AG08396 (cell line): ENCODE results near the gene PTPRS.
A peak's percentile ranks its signal among the peaks of the same experiment; 100 is the strongest.
"Not testable (repeated sequence)": the region's sequence is repeated elsewhere in the genome, so short reads cannot be mapped to it uniquely, and the experiment has no call there.

Experiments
- DNase-seq: peaks from one replicate; pipeline ENCODE4 v3.0.0; 2012; ENCODE audit warnings: low spot score, mixed read lengths

Gene PTPRS

GRCh38 chr19:5340637-5341447 is at the start of gene PTPRS:
PTPRS (minus strand) TSS chr19:5340812; CDS start chr19:5286140, 54,672 bp downstream.
- DNase-seq: peak; percentile 99

DNA sequence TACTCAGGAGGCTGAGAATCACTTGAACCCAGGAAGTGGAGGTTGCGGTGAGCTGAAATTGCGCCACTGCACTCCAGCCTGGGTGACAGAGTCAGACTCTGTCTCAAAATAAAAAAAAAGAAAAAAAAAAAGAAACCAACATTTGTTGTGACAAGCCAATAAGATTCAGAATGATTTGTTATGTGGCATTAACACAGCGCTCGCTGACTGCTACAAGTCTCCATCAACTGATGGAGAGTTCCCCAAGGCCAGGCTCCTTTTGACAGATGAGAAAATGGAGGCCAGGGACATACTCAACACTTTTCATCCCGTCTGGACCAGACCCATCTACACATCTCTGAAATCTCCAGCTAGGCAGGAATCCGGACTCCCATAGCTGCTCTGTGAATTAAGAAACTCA is 48.7 kb upstream of the PTPRS start:
- DNase-seq: no peak

GRCh38 chr19:5387472-5387871 is 46.9 kb upstream of the PTPRS start:
- DNase-seq: no peak

- DNase-seq: no peak
These were observed 46.2 kb upstream of the PTPRS start for GRCh38 chr19:5386841-5387240.

DNA sequence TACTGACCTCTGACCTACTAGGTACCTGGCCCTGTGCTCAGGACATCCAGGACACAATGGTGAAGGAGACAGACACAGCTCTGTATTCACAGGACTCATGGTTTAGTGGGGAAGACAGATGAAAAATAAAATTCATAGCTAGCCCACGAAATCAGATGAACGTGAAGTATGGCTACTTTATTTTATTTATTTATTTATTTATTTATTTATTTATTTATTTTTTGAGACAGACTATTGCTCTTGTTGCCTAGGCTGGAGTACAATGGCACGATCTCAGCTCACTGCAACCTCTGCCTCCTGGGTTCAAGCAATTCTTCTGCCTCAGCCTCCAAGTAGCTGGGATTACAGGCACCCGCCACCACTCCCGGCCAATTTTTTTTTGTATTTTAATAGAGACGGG is 40.6 kb upstream of the PTPRS start:
- DNase-seq: not testable (repeated sequence)

GRCh38 chr19:5380215-5380919 is 39.8 kb upstream of the PTPRS start:
- no peak for DNase-seq

- no peak for DNase-seq
These were observed 36.3 kb upstream of the PTPRS start for GRCh38 chr19:5376928-5377327.

GRCh38 chr19:5372572-5373200 is 32.1 kb upstream of the PTPRS start:
- DNase-seq: no peak

DNA sequence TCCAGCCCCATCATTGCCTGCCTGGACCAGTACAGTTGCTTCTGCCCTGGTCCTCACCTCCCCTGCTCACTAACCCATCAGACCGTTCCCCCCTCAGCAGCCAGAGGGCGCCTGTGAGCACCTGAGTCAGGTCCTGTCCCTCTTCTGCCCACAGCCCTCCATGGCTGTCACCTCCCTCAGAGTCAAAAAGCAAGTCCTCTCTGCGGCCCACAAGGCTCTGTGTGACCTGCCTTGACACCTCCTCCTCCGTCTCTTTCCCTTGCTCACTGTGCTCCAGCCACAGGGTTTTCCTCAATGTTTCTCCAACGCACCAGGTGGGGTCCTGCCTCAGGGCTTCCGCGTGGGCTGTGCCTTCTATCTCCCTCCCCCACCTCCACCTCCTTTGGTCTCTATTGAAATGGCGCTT is 29.4 kb upstream of the PTPRS start:
- DNase-seq: peak; percentile 42

GRCh38 chr19:5369304-5369703 is 28.7 kb upstream of the PTPRS start:
- DNase-seq: no peak

DNA sequence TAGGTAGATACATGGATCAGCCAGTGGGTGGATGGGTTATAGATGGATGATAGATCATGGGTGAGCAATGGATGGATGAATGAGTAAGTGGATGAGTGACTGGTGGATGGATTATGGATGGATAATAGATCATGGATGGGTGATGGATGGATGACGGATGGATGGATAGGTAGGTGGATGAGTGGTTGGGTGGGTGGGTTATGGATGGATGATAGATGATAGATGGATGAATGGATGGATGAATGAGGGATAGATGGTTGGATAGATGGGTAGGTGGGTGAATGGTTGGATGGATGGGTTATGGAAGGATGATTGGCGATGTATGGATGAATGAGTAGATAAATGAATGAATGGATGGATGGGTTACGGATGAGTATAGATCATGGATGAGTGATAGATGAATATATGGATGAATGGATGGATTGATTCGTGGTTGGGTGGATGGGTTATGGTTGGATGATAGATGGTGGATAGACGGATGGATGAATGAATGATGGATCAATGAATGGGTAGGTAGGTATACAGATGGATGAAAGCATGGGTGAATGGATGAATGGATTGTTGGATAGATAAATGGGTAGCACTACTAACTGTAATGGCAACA is 27.0 kb upstream of the PTPRS start:
- DNase-seq: no peak

GRCh38 chr19:5365905-5366304 is 25.3 kb upstream of the PTPRS start:
- DNase-seq: no peak

GRCh38 chr19:5364674-5365073 is 24.1 kb upstream of the PTPRS start:
- DNase-seq: no peak

DNA sequence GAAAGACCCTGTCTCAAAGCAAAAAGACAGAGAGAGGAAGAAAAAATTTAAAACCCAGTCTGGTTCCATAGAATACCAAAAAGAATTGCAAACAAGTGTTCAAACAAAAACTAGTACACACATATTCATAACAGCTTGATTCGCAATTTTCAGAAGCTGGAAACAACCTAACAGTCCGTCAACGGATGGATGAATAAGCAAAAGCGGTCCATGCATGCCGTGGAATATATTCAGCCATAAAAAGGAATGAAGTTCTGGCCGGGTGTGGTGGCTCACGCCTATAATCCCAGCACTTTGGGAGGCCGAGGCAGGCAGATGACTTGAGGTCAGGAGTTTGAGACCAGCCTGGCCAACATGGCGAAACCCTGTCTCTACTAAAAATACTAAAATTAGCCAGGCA is 21.2 kb upstream of the PTPRS start:
- DNase-seq: not testable (repeated sequence)

DNA sequence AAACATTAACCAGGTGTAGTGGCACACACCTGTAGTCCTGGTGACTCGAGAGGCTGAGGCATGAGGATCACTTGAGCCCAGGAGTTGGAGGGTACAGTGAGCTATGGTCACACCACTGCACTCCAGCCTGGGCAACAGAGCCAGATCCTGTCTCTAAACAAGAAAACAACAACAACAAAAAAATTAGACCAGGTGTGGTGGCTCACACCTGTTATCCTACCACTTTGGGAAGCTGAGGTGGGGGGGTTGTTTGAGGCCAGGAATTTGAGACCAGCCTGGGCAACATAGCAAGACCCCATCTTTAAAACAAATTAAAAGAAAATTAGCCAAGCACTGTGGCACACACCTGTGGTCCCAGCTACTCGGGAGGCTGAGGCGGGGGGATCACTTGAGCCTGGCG is 20.8 kb upstream of the PTPRS start:
- no peak for DNase-seq

DNA sequence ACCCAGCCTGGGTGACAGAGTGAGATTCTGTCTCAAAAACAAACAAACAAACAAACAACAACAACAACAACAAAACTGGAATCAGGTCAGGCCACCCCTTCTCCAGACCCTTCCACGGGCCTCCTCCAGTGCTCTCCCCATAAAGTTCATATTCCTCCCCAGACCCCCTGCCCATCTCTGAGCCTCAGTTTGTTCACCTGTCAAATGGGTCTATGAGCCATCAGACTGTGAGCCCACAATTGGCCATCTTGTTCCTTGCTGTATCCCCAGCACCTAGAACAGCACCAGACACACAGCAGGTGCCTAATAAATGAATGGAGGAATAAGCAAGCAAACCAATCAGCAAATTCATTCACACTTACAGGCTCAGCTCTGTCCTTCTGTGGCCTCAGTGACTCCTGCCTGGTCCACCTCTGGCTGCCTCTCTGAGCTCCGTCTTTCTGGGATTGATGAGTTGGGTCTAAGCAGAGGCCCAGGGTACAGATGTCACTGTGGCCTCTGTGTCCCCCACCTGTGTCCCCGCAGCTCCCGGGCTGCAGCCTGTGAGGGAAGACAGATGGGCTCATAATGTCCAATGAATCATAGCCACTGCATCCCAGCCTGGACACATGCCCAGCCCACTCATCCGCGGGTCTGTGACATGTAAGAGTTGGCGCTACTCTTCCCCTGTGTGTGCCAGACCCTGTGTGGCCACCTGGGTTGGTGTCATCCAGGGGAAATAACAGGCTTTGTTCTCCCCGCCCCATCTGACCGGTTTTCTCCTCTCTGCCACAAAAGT is 19.6 kb upstream of the PTPRS start:
- no peak for DNase-seq

- DNase-seq: no peak
These were observed 17.7 kb upstream of the PTPRS start for GRCh38 chr19:5358173-5358800.

DNA sequence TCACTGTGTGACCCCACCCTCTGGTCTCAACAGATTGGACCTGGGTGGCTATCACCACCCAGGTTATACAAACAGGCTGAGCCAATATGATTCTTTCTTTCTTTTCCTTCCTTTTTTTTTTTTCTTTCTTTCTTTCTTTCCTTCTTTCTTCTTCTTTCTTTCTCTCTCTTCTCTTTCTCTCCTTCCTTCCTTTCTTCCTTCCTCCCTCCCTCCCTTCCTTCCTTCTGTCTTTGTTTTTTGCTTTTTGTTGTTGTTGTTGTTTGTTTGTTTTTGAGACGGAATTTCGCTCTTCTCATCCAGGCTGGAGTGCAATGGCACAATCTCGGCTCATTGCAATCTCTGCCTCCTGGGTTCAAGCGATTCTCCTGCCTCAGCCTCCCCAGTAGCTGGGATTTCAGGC is 17.0 kb upstream of the PTPRS start:
- DNase-seq: no peak

DNA sequence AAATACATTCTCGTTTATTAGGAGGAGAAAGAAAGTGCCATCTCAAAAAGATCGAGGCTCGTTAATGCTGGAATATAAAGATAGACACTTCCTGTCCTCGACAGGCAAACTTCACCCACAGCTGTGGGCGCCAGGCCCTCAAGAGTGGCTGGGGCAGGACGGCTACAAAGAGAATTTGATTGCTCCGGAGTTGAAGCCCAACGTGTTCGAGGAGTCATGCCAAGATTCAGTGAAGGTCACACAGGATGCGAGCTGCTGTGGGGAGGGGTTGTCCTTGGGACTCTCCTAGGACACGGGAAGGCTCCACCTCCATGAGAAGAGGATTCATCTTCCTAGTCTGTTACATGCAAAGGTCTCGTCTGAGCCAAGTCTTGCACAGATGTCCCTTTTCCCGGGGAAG is 16.3 kb upstream of the PTPRS start:
- no peak for DNase-seq

DNA sequence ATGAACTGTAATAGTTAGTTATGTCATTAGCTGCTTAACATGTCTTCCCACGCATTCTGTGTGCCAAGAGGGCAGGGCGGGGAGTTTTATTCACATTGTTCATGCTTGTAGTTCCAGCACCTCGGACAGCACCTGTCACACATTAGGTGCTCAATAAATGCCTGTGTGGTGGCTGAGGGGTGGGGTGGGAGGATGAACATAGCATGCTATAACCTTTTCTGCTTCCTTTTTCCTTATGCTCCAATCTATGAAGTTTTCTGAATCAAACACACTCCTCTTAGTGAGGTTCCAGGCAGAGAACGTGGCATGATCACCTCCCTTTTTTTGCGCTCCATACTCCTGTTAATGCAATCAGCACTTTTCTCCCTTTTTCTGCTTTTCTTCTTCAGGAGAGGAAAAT is 15.8 kb upstream of the PTPRS start:
- no peak for DNase-seq

DNA sequence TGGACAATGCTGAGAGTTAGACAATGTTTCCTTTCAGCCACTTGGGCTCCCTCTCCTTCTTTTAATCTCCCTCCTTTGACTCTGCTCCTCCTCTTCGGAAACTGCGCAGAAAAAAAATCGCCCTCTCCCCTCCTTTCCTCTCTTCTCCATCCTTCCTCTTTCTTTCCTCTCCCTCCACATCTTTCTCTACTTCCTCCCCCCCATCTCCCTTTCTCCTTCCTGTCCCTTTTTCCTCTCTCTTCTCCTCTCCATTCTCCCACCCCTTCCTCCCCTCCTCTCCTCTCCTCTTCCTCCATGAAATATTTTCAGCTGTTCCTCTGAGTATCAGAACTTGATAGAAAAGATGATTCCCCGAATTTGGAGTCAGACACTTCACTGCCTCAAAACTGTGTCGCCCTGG is 15.1 kb upstream of the PTPRS start:
- no peak for DNase-seq
